Keratinocyte (primary cell): ENCODE results near the gene RTN4IP1. TPM values are rescaled to one million over a fixed set of nuclear protein-coding genes. Genes with fewer than 3 reads are reported as not detected.

Source experiments
- DNase-seq: peaks from one replicate; pipeline ENCODE4 v3.0.0-alpha.2; 2011; ENCODE audit warnings: low read depth, missing footprints, low spot score
- FAIRE-seq: peaks from 2 replicates; lab custom pipeline; 2011; peaks lifted over from hg19 to GRCh38; lab: Jason Lieb, UNC
- H2AFZ ChIP-seq: 2 replicates; pipeline ENCODE4 v1.6.0; 2012; ENCODE audit warnings: low read length, control low read depth, inconsistent platforms; ENCODE audit not compliant: control insufficient read depth
- H3K27ac ChIP-seq: 2 replicates; pipeline ENCODE4 v1.5.1; 2011; ENCODE audit warnings: low read length; ENCODE audit not compliant: control insufficient read depth, insufficient read depth
- H3K27me3 ChIP-seq: 3 replicates; pipeline ENCODE4 v1.6.0; 2011; ENCODE audit warnings: low read length; ENCODE audit not compliant: control insufficient read depth, insufficient read depth; ENCODE audit errors: extremely low read depth
- H3K36me3 ChIP-seq, 2 experiments: 2 replicates in 1 of 2; 3 replicates in 1 of 2; pipeline ENCODE4 v1.5.1; 2011; ENCODE audit warnings: low read length in 2 of 2, mild to moderate bottlenecking in 1 of 2; ENCODE audit not compliant: control insufficient read depth in 2 of 2, insufficient read depth in 2 of 2; ENCODE audit errors: extremely low read depth in 1 of 2
- H3K4me1 ChIP-seq: 3 replicates; pipeline ENCODE4 v1.5.1; 2011; ENCODE audit warnings: low read length; ENCODE audit not compliant: control insufficient read depth, insufficient read depth; ENCODE audit errors: extremely low read depth
- H3K4me2 ChIP-seq: 3 replicates; pipeline ENCODE4 v1.6.0; 2011; ENCODE audit warnings: low read depth, low read length; ENCODE audit not compliant: control insufficient read depth, insufficient read depth; ENCODE audit errors: extremely low read depth
- H3K4me3 ChIP-seq, 3 experiments: fragments of 200-600 bp in 1 of 3; sonication (generic) in 1 of 3; 2 replicates in 2 of 3; 3 replicates in 1 of 3; pipeline ENCODE4 v1.5.1; 2011 to 2016; ENCODE audit warnings: low read length in 3 of 3, mild to moderate bottlenecking in 3 of 3, control low read depth in 2 of 3, inconsistent platforms in 1 of 3, low read depth in 1 of 3, mixed read lengths in 1 of 3, mixed run types in 1 of 3, moderate library complexity in 1 of 3; ENCODE audit not compliant: control insufficient read depth in 2 of 3, insufficient read depth in 2 of 3; ENCODE audit errors: extremely low read depth in 1 of 3
- H3K79me2 ChIP-seq: 2 replicates; pipeline ENCODE4 v1.6.0; 2012; ENCODE audit warnings: low read length; ENCODE audit not compliant: control insufficient read depth, insufficient read depth
- H3K9ac ChIP-seq: 3 replicates; pipeline ENCODE4 v1.6.0; 2011; ENCODE audit warnings: low read length; ENCODE audit not compliant: control insufficient read depth, insufficient read depth; ENCODE audit errors: extremely low read depth
- H3K9me1 ChIP-seq: 3 replicates; pipeline ENCODE4 v1.6.0; 2011; ENCODE audit warnings: low read length; ENCODE audit not compliant: control insufficient read depth, insufficient read depth; ENCODE audit errors: extremely low read depth
- H3K9me3 ChIP-seq: 2 replicates; pipeline ENCODE4 v1.5.1; 2012; ENCODE audit warnings: low read depth, low read length; ENCODE audit not compliant: control insufficient read depth
- H4K20me1 ChIP-seq: 3 replicates; pipeline ENCODE4 v1.6.0; 2011; ENCODE audit warnings: low read length; ENCODE audit not compliant: control insufficient read depth, insufficient read depth; ENCODE audit errors: extremely low read depth
- EZH2 ChIP-seq: IDR thresholded peaks from one replicate; pipeline ENCODE4 v1.6.1; 2012; ENCODE audit warnings: inconsistent platforms, mild to moderate bottlenecking, low read length, moderate library complexity
- dilution Hi-C: fragments of 300-500 bp; cut with MboI; formaldehyde crosslinking; loops from one replicate; pipeline ENCODE4 v1.7.0; 2020; ENCODE audit warnings: low sequenced_read_pairs; ENCODE audit not compliant: extremely low pct_ligation_motif_present
- polyA plus RNA-seq, 5 experiments: library from polyadenylated mRNA; depleted of rRNA in 3 of 5; stranded (reverse) in 3 of 5; stranded (forward) in 1 of 5; unstranded in 1 of 5; fragments of >200 nt; gene quantifications; 1 replicate in 1 of 5; 2 replicates in 3 of 5; 3 replicates in 1 of 5; pipeline versions ENCODE4 v1.2.1 to v1.2.3, GENCODE V29; 2011 to 2012; ENCODE audit warnings: missing spikeins in 2 of 5, low read depth in 1 of 5, low replicate concordance in 1 of 5
- TF ChIP-seq, protein P1 (sequence below), 3 experiments: IDR thresholded peaks in 1 of 3; conservative IDR thresholded peaks in 1 of 3; optimal IDR thresholded peaks in 1 of 3; 2 replicates in 2 of 3; 3 replicates in 1 of 3; pipeline versions ENCODE3 to v1.5.1; 2011; ENCODE audit warnings: low read length in 3 of 3, mild to moderate bottlenecking in 3 of 3, moderate library complexity in 2 of 3, control low read depth in 1 of 3, inconsistent platforms in 1 of 3; ENCODE audit not compliant: insufficient read depth in 2 of 3; ENCODE audit errors: extremely low read depth in 1 of 3

RTN4IP1 gene
- polyA plus RNA-seq, 1 donor (not counting 4 experiments of a cell fraction or from before 2014, with no cell fraction given): 8.0 TPM

GRCh38 chr6:106564476-106564875 is 64.8 kb downstream of the RTN4IP1 start:
- Histone ChIP-seq H3K27me3 (no peaks in the 10 kb centered on the region), H3K27ac (no peak overlapping the region), H3K36me3 (peaks cover 20 to 24% of the 10 kb centered on the region in 2 experiments), H3K4me1 (peaks cover 36% of the 10 kb centered on the region), H3K9ac (no peak overlapping the region), H3K4me3 (no peak overlapping the region), H3K4me2 (no peak overlapping the region), H3K9me1 (no peaks in the 10 kb centered on the region), H4K20me1 (no peaks in the 10 kb centered on the region), H3K9me3 (no peaks in the 10 kb centered on the region), H2AFZ (no peak overlapping the region), H3K79me2 (no peaks in the 10 kb centered on the region)
- dilution Hi-C loops: no loop called here
- DNase-seq: no peak
- no peak for FAIRE-seq
- TF ChIP-seq EZH2: no peak
- TF ChIP-seq, protein P1, sequence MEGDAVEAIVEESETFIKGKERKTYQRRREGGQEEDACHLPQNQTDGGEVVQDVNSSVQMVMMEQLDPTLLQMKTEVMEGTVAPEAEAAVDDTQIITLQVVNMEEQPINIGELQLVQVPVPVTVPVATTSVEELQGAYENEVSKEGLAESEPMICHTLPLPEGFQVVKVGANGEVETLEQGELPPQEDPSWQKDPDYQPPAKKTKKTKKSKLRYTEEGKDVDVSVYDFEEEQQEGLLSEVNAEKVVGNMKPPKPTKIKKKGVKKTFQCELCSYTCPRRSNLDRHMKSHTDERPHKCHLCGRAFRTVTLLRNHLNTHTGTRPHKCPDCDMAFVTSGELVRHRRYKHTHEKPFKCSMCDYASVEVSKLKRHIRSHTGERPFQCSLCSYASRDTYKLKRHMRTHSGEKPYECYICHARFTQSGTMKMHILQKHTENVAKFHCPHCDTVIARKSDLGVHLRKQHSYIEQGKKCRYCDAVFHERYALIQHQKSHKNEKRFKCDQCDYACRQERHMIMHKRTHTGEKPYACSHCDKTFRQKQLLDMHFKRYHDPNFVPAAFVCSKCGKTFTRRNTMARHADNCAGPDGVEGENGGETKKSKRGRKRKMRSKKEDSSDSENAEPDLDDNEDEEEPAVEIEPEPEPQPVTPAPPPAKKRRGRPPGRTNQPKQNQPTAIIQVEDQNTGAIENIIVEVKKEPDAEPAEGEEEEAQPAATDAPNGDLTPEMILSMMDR (optimal IDR thresholded peaks at IDR 0.05 in 1 of 3, IDR thresholded peaks at IDR 0.05 in 1 of 3, conservative IDR thresholded peaks at IDR 0.05 in 1 of 3; ENCODE audit: extremely low read depth in 1 of 3, insufficient read depth in 2 of 3, low read length in 3 of 3): no peak

DNA sequence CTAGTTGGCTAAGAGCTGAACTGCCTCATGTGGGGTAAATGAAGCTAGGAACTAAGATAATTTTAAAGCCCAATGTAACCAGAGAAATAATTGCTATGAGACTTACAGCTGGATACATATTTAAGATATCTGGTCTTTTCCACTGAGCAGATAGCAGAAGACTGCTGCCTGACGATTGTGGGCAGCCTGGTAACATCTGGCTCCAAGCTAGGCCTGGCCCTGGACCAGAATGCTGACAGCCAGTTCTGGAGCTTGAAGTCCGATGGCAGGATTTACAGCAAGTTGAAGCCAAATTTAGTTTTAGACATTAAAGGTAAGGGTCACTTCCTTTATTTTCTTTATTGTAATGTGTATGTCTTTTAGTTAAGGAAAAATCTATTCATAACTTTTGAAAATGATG is 65.7 kb downstream of the RTN4IP1 start:
- no peak overlapping the region for H3K4me2 ChIP-seq
- H3K4me1 ChIP-seq: peaks cover 33% of the 10 kb centered on the region
- no peak overlapping the region for H3K9ac ChIP-seq
- dilution Hi-C loops: no loop called here
- H2AFZ ChIP-seq: no peak overlapping the region
- H3K79me2 ChIP-seq: no peaks in the 10 kb centered on the region
- TF ChIP-seq, protein P1 (optimal IDR thresholded peaks at IDR 0.05 in 1 of 3, IDR thresholded peaks at IDR 0.05 in 1 of 3, conservative IDR thresholded peaks at IDR 0.05 in 1 of 3; ENCODE audit: extremely low read depth in 1 of 3, insufficient read depth in 2 of 3, low read length in 3 of 3): no peak
- no peak for TF ChIP-seq EZH2
- FAIRE-seq (no peak), DNase-seq (no peak)
- H3K36me3 ChIP-seq: peaks cover 22 to 27% of the 10 kb centered on the region in 2 experiments
- no peaks in the 10 kb centered on the region for H4K20me1 ChIP-seq
- H3K9me1 ChIP-seq: no peaks in the 10 kb centered on the region
- H3K4me3 ChIP-seq: no peak overlapping the region
- H3K27ac ChIP-seq: no peak overlapping the region
- H3K9me3 ChIP-seq: no peaks in the 10 kb centered on the region
- no peaks in the 10 kb centered on the region for H3K27me3 ChIP-seq
